Putamen (tissue), 1 donor: Measurements from ENCODE around the gene MBD3.
"Not testable (repeated sequence)": the region's sequence is repeated elsewhere in the genome, so short reads cannot be mapped to it uniquely, and the experiment has no call there.

ENCODE experiments used
- DNase-seq: peaks from one replicate; pipeline ENCODE4 v3.0.0-alpha.2; 2016; ENCODE audit warnings: low spot score

Gene MBD3

GRCh38 chr19:1592755-1593500 lies at the start of gene MBD3:
TSS of gene MBD3 (minus strand) at chr19:1592865. CDS start at chr19:1592631, 234 bp downstream.
- peak; percentile 94 for DNase-seq

DNA sequence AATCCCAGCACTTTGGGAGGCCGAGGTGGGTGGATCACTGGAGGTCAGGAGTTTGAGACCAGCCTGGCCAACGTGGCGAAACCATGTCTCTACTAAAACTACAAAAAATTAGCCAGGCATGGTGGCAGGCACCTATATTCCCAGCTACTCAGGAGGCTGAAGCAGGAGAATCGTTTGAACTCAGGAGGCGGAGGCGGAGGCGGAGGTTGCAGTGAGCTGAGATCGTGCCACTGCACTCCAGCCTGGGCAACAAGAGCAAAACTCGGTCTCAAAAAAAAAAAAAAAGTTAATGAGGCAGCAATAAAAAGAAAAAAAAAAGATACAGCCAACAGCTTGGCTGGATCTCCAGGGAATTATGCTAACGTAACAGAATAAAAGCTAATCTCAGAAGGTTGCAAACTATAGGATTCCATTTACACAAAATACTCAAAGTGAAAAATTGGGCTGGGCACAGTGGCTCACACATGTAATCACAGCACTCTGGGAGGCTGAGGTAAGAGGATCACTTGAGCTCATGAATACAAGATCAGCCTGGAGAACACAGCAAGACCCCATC lies 48.3 kb upstream of the MBD3 start:
- DNase-seq, result not testable (repeated sequence)

DNA sequence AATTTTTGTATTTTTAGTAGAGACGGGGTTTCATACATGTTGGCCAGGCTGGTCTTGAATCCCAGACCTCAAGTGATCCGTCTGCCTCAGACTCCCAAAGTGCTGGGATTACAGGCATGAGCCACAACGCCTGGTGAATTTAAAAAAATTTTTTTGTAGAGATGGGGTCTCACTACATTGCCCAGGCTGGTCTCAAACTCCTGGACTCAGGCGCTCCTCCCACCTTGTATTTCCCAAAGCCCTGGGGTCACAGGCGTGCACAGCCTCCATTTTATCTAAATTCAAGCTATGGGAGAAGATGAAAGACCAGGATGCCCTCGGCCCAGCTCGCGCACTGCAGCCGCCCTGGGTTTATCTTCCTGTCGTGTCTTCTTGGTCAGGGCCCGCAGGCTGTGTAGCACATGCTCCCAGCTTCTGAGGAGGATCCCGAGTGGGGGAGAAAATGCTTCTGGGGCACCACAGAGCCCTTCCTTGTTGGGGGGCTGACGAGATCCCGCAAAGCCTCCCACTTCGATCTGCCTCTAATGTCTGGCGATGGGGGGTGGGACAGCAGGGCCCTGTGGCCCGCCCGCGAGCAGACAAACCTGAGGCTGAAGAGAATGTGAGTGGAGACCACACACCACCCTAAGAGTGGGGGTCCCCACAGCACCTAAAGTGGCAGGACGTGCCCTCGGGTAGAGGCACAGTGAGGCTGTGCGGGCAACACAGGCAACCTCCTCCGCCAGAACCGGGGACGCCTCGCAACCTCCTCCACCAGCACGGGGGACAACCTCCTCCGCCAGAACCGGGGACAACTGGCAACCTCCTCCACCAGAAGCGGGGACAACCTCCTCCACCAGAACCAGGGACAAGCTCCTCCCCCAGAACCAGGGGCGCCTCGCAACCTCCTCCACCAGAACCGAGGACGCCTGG lies 43.9 kb upstream of the MBD3 start:
- no peak for DNase-seq

GRCh38 chr19:1634938-1635243 lies 42.2 kb upstream of the MBD3 start:
- no peak for DNase-seq

- DNase-seq, result no peak
Observed at GRCh38 chr19:1634242-1634937, 41.7 kb upstream of the MBD3 start.

DNA sequence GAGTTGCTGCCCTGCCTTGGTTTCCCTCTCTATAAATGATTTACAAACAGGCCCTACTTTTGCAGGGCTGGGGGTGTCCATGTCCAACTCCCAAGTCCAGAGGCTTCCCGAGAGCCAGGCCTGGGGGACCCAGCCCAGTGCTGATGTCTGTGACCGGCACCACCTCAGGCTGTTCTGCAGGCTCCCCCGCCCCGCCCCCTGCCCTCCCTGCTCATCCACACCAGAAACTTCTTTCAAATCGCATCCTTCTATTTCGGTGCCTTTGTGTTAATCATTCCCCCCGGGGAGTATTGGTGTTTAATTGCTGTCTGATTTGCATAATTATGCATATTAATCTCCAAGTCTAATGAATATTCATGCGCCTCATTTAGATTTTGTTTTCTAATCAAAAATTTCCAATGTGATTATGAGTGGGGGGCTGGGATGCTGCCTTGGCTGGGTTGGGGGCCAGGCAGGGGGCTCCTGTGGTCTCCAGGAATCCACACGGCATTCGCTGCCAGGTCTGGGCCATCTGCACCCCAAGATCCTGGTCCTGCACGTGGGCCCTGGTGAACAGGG lies 40.7 kb upstream of the MBD3 start:
- no peak for DNase-seq

DNA sequence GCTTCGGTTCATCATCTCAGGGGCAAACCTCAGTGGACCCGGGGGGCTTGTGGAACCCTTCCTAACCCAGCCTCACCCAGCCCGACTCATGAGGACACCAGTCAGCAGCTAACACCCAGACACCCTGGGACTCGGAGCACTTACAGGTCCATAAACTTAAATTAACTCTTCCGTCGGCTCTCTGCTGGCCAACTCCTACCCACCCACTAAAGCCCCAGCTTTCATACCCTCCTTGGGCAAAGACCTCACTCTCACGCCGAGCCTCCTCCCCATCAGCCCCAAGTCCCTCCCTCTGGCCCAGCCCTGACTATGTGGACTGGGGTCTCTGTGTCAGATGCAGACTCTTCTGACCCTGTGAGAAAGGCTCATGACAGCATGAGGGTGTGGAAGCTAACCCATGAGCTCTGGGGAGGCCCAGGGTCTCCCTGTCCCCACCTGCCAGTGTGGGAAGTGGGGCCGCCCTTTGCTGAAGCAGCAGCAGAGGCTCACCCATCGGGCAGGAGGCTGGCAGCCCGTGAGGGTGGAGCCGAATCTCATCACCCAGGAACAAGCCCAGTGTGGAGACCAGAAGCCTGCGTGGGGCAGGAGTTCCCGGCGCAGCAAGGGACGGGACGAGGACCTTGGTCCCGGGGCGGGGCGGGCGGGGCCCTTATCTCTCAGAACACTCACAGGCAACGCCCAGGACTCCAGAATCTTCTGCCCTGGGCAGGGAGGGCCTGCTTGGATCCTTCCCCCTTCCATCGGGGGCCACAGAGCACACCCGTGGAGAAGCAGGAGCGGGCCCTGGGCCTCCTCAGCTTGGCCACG lies 40.0 kb upstream of the MBD3 start:
- DNase-seq, result no peak

DNA sequence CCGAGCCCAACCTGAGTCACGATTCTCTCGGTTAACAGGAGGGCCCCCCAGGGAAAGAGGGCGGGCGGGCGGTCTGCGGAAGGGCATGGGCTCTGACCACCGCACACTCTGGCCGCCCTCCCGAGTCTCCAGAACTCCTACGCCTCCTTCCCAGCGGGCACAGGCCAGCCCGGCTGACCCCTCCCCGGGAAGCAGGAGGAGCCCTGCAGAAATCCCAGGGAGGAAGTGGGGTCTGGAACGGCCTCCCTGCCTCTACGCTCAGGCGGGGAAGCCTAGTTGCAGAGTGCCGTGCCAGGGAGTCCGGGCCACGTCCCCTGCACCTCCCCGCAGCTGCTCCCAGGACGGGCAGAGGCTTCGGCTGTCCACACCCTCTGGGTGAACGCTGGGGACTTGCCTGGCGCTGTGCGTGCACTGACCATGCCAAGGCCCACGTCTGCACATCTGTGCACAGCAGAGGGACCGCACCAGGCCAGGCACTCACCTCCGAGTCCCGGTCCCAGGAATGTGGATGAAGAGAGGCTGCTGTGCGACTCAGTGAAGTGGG lies 39.0 kb upstream of the MBD3 start:
- no peak for DNase-seq

DNA sequence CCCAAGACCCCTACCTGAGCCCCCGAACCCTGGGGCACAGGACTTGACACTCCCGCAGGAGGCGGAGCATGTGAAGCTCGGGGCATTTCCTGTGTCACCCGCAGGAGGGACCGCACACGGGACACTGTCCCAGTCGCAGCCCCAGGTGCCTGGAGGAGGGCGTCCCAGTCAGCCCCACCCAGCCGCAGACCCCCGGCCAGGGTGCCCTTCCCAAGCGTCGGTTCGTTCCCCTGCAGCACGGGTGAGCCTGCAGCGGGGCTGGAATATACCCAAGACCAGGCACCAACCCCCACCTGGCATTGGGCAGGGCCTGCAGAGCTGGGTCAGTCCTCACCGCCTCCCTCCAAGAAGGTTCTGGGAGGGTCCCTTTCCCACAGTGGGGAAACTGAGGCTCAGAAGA lies 38.1 kb upstream of the MBD3 start:
- DNase-seq, result no peak

- no peak for DNase-seq
Observed at GRCh38 chr19:1630012-1630411, 37.3 kb upstream of the MBD3 start.

- no peak for DNase-seq
Observed at GRCh38 chr19:1629256-1629808, 36.7 kb upstream of the MBD3 start.

DNA sequence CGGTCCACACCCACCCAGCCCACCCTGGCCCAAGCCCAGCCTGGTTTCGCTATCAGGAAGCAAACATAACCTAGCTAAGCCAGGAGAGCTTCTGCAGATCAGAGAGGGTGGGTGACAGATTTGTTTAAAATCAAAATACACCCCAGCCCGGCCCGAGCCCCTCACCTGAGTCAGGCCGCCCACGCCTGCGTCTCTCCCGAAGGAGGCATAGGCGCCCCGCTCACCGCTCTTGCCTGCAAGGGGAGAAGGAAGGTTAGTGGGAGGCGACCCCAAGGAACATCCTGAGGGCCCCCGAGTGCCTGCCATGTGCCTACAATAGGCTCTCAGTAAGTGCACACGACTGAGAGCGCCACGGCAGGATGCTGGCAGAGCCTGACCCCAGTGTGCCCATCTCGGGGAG lies 34.5 kb upstream of the MBD3 start:
- DNase-seq, result no peak

- DNase-seq, result no peak
Observed at GRCh38 chr19:1626417-1627010, 33.8 kb upstream of the MBD3 start.

GRCh38 chr19:1624458-1624857 lies 31.8 kb upstream of the MBD3 start:
- DNase-seq, result peak; percentile 21

DNA sequence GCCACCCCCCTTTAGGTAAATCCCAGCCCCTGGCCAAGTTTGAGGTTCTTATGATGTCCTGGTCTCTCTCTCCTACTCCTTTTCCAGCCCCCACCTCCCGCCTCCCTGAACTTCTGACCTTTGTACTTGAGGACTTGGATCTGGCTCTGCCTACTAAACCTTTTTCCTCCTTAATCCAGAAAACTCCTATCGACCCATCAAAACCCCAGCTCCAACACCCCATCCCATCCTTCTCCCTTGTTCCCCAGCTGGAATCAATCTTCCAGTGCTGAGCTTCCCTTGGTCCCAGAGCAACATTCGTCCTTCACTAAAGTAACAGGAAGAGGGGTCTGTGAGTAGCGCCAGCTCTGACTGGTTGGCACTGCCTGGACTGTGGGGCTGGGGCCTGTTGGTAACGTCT lies 29.9 kb upstream of the MBD3 start:
- DNase-seq, result no peak

- no peak for DNase-seq
Observed at GRCh38 chr19:1622007-1622406, 29.3 kb upstream of the MBD3 start.

GRCh38 chr19:1621574-1621973 lies 28.9 kb upstream of the MBD3 start:
- no peak for DNase-seq

DNA sequence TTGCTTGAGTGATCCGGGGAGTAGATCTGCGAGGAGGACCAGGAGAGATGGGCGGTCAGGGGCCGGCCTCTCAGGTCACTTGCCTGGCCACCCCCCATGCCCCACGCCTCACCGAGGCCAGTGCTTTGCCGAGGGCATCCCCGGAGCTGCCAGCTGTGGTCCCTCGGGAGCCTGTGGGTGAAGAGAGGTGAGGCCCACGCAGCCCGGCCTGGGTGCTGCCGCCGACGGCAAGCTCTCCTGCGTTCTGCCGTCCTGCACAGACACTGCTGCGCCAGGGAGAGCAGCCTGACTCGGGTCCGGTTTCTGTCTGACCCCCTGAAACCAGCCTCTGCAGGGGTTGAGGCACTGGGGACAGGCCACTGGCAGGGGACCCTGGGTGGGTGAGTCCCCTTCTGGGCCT lies 28.4 kb upstream of the MBD3 start:
- no peak for DNase-seq

GRCh38 chr19:1620502-1620901 lies 27.8 kb upstream of the MBD3 start:
- no peak for DNase-seq

DNA sequence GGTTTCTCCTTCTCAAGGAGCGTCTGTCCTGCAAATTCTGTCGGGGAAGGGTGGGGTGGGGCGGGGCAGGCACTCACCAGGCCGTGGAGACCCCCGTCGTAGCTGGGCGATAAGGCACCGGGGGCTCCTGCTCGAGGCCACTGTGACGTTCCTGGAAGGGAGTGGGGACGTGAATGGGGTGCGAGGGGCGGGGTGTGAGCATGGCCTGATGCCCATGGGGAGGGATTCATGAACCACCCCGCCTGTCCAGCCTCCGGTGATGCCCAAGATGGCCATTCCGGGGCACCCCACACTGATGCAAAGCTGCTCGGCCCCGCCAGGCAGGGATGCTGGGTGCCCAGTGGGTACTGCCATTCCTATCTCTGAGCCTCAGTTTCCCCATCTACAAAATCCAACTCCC lies 27.0 kb upstream of the MBD3 start:
- DNase-seq, result no peak
